ENCODE results near the gene TMCO1.
"Not testable (repeated sequence)": the region's sequence is repeated elsewhere in the genome, so short reads cannot be mapped to it uniquely, and the experiment has no call there.

Gene TMCO1

DNA sequence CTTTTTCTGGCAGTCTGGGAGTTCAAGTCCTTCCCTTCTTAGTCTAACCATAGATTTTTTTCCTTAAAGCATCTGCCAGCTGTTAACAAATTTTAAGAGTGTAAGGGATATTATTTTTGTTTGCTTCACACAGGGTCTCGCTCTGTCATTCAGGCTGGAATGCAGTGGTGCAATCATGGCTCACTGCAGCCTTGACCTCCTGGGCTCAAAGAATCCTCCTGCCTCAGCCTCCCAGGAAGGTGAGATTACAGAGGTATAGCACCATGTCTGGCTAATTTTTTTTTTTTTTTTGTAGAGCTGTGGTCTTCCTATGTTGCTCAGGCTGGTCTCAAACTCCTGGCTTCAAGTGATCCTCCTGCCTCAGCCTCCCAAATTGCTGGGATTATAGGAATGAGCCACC is 23.8 kb downstream of the TMCO1 start:
- DNase-seq: not testable (repeated sequence)

DNA sequence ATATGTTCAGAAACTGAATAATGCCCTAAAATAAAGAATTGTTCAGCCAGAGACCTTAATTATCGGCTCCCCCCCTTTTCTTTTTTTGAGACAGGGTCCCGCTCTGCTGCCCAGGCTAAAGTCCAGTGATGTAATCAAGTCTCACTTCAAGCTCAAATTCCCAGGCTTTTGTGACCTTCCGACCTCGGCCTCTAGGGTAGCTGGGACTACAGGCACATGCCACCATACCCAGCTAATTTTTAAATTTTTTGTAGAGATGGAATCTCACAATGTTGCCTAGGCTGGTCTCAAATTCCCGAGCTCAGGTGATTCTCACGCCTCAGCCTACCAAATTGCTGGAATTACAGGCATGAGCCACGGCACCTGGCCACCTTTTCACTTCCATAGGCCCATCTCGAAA is 26.5 kb downstream of the TMCO1 start:
- DNase-seq: no peak

DNA sequence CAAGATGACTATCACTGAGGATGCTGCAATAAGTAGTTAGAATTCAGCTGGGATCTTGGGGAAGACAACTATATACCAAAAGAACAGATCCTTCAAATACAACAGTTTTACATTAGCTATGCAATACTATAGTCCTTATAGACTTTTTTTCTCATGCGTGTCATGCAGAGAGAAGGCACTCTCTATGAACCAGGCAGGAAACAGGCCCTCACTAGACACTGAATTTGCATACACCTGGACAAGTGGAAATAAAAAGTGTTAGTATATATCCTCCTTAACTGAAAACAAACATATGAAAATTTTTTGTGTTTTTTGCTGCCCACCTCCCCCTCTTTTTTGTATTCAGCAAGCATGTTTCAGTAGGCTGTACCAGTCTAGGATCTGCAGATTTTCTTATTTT is 29.9 kb downstream of the TMCO1 start:
- no peak for DNase-seq

DNA sequence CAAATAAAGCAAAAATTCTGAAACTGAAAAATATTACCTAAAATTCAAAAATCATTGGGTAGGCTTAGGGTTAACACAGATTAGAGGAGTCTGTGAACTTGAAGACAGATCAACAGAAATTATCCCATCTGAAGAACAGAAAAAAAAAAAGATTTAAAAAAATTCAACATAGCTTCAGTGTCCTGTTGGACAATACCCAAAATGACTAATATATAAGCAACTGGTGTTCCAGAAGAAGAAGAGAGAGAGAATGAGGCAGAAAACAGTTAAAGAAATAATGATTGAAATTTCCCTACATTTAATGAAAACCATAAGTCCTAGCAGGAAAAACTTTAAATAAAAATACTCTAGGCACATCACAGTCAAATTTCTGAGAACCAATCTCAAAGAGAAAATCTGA is 31.5 kb downstream of the TMCO1 start:
- no peak for DNase-seq

DNA sequence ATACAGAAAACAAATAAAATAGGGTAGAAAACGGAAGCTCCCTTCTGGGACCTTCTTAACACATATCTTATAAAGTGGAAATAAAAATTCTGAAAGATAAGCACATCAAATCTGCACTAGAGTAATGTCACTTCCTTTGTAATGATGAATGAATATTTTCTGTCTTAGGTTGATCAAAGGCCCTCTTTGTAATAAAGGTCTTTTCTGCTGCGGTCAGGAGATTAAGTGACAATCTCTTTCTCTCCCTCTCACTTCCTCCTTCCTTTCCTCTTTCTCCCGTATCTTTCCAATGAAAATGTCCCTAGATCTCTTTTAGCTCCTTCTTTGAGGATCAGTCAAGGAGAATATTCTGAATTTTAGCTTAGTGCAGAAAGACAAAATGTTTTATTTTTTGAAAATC is 33.8 kb downstream of the TMCO1 start:
- no peak for DNase-seq

DNA sequence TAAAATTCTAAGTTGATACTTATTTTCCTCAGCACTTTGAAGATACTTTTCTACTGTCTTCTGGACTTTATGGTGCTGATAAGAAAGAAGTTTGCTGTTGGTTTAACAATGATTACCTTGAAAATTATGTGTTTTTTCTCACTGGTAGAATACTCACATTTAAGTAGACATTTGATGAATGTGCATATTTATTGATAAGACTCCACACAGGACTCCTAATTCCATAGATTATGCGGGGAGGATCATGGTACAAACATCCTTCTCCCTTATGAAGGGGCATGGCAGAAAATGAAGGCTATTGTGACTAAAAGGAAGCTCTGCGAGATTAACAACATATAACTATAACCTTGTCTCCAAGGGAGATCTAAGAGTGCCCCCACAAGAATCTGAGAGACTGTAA is 41.8 kb downstream of the TMCO1 start:
- no peak for DNase-seq

DNA sequence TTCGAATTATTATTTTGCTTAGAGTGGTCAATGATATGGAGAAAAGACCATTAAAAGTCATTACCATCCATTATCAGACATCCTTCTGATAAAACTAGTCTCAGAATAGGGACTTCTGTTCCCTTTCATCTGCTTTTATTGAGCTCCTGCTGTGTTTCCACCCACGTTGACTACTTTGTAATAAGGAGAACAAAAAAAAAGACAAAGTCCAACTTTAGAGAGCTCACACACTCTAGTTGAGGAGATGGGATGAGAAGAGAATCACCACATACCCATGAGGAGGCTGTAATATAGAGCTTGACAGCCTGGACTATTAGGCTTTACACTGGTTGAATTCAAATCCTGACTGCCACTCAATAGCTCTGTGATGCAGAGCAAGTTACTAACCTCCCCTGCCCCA is 42.5 kb downstream of the TMCO1 start:
- no peak for DNase-seq

DNA sequence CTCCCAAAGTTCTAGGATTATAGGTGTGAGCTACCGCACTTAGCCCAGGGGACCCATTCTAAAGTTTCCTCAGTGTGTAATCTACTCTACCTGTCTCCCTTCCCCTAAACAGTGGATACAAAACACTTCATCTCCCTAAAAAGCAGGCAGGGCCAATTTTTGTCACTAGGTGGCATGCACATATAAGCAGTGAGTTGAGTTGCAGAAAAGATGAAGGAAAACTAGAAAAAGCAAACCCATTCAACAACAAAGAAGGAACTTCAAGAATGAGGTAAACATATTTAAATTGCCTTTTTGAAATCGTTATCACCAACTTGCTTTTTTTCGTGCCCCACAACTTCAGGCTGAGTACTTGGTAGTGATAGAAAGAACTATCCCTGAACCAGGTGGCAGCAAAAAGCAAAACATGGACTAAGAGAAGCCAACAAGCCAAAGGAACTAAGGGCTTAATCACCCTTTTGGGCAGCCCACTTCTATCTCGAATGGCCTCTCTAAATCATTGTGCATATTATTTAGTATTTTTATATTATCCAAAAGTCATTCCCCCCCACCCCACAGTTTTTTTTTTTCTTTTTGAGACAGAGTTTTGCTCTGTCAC is 50.7 kb downstream of the TMCO1 start:
- DNase-seq: peak; percentile 18

DNA sequence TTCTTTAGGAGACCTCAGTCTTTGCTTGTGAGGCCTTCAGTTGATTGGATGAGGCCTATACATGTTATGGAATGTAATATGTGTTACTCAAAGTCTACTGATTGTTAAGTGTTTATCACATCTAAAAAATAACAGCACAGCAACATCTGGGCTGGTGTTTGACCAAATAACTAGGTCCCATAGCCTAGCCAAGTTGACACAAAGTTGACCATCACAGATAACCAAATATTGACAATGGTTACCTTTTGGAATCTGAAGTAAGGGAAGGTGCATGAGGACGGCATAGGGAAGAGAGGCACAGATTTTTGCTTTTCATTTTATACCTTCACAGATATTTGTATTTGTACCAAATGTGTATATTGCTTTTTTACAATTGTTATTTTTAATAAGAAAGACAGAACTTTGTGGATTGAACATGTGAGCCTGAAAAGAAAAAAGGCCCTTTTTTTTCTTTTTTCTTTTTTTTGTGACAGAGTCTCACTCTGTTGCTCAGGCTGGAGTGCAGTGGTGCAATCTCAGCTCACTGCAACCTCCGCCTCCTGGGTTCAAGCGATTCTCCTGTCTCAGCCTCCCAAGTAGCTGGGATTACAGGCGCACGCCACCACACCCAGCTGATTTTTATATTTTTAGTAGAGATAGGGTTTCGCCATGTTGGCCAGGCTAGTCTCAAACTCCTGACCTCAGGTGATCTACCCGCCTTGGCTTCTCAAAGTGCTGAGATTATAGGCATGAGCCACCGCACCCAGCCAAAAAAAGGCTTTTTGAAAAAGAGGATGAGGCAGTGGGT is 52.2 kb downstream of the TMCO1 start:
- DNase-seq: not testable (repeated sequence)

DNA sequence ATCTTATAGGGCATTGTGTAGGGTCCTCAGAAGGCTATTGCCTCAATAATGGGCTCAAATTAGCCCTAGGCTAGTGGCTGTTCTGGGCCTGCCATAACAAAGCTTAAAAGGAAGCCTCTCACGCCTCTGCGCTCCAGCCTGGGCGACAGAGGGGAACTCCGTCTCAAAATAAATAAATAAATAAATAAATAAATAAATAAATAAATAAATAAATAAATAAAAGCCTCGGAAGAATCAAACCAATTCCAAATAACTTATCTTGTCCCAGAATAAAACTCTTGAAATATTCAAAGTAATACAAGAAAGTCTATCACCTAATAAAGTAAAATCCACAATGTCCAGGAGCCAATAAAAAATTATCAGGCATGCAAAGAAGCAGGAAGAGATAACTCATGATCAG is 55.9 kb downstream of the TMCO1 start:
- no peak for DNase-seq

DNA sequence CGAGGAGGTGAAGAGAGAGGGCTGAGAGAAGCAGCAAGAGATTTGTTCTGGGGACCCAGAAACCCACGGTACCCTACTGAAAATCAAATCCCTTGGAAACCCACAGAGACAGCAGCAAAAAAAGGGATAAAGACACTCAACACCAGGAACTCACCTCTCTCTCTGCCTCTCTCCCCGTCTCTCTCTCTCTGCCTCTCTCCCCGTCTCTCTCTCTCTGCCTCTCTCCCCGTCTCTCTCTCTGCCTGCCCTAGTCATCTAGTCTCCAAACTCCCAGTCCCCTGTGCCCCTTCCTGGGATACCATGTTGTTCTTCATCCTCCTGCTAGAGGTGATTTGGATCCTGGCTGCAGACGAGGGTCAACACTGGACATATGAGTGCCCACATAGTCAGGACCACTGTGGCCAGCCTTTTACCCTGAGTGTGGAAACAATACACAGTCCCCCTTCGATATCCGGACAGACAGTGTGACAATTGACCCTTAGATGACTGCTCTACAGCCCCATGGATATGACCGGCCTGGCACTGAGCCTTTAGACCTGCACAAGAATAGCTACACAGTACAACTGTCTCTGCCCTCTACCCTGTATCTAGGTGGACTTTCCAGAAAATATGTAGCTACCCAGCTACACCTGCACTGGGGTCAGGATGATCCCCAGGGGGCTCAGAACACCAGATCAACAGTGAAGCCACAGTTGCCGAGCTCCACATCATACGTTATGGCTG is 60.5 kb downstream of the TMCO1 start:
- no peak for DNase-seq

DNA sequence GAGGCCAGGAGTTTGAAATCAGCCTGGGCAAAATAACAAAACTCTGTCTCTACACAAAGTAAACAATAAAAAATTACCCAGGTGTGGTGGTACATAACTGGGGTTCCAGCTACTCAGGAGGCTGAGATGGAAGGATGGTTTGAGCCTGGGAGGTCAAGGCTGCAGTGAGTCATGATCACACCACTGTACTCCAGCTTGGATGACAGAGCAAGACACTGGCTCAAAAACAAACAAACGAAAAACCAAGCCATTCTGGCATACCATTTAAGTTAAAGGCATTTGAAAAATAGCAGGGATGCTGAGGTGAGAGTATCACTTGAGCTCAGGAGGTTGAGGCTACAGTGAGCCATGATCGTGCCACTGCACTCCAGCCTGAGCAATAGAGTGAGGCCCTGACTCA is 65.0 kb downstream of the TMCO1 start:
- no peak for DNase-seq

DNA sequence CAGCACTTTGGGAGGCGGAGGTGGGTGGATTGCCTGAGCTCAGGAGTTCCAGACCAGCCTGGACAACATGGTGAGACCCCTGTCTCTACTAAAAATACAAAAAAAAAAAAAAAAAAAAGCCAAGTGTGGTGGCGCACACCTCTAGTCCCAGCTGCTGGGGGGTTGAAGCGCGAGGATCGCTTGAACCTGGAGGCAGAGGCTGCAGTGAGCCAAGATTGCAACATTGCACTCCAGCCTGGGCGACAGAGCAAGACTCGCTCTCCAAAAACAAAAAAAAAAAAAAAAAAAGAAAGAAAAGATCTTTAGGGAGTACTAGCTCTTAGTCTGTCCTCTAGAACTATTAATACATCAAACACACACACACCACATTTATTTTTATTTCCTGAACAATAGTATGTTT is 66.7 kb downstream of the TMCO1 start:
- not testable (repeated sequence) for DNase-seq

DNA sequence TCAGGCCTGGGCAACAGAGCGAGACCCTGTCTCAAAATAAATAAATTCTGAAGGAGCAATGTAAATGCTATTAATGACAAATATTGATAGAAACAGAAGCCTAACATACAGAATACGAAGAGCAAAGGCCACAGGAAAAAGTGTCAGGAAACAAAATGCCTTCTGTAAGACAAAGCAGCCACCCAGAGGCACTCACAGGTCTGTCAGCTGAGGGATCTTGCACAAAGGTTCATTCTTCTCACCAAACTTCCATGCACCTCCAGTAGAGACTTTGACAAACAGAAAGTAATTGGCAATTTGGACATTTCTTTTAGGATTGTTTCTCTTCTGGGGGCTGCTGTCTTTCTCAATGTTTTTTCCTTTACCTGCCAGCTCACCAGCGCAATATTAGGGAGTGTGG is 69.1 kb downstream of the TMCO1 start:
- no peak for DNase-seq

DNA sequence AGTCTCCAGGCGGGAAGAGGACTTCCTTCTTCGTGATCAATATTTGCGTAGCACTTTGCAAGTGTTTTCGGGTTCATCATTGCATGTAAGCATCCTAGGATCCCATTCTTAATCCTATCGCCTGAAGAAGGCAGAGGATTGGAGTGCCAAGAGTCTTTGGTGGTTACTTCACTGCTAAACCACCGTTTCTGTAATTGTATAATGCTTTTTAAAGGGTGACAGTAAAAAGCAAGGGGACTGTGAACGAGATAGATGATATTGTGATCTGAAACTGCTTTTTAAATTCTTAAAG is 70.0 kb downstream of the TMCO1 start:
- no peak for DNase-seq

DNA sequence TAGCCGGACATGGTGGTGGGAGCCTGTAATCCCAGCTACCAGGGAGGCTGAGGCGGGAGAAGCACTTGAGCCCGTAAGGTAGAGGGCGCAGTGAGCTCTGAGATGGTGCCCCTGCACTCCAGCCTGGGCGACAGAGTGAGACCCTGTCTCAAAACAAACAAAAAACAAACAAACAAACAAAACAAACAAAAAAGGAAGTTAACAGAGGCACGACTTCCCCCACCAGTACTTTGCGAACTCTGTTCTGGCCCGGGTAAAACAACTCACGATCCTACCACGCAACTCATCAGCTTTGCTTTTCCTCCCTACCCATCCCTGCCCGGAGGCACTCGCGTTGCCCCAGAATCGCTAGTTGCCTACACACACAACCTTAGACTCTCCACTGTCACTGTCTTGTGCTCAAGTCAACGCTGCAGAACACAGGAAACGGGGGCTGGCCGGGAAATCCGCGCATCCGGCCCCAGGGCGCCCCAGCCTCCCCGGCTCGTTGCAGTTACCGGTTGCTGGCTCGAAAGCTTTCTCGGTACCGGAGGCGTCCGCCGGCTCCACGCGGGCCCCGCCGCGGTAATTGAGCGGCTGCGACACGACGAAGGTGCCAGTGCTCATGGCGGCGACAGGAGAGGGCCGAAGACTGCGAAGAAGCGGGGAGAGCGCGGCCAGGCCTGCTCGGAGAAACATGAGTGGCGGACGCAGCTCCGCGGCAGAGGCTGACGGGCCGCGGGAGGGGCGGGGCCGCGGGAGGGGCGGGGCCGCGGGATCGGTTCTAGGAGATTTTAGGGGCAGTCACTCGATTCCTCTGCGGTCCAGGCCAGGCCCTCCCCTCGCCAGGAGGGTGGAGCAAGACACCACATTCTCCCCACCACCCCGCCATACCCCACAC is 70.5 kb downstream of the TMCO1 start, which contains the start of gene ALDH9A1:
ALDH9A1 (minus strand) TSS at position 682 of the 880 bp plus-strand sequence; CDS start at position 678, 4 bp downstream.
- peak; percentile 88 for DNase-seq

DNA sequence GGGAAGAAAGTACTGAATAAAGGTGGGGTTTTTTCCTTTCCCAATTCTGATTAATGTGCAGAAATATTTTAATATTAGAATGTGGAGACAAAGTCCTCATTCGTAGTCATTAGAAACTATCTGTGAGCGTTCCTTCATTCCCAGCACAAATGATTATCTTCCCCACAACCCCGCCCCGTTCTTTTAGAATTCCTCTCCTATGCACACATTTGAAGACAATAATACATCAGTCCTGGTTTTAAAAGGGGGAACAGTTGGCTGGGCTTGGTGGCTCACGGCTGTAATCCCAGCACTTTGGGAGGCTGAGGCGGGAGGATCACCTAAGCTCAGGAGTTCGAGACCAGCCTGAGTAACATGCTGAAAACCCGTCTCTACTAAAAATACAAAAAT is 71.2 kb downstream of the TMCO1 start:
- DNase-seq: no peak

DNA sequence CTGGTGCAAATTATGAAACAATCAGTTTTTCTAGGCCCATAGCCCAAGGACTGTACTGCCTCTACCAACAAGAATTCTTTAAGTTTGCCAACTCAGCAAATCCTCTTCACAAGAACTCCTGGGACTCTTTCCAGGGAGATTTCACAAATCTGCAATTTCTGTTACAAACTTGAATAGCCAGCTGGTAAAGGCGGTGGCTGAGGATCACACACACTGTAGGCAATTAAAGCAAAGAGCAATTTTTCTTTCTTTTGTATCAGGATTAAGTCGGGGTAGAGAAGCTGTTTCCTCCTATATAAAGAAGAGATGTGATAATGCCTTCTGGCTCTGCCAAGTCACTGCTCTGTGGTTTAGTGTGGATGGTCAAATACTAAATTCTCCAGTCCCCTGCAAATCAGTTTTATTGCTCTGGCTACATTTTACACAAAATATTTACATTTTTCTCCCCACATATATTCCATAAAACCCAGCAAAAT is 72.0 kb downstream of the TMCO1 start:
- no peak for DNase-seq

DNA sequence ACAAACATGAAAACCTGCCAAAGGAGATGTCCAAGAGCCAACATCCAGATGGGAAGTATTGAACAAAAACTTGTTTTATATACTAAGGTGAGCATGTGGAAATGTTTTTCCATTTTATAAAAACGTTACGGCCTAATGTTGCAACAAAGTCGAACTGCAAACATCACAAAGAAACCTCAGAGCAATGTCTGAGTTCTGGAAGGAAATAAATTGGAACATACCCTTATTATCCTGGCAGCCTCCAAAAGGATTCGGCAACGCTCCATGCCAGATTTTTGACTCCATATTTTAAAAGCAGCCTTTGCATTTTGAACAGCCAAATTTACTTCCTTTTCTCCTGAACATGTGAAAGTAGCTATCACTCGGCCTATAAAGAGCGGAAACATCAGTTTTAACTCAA is 73.6 kb downstream of the TMCO1 start:
- no peak for DNase-seq

DNA sequence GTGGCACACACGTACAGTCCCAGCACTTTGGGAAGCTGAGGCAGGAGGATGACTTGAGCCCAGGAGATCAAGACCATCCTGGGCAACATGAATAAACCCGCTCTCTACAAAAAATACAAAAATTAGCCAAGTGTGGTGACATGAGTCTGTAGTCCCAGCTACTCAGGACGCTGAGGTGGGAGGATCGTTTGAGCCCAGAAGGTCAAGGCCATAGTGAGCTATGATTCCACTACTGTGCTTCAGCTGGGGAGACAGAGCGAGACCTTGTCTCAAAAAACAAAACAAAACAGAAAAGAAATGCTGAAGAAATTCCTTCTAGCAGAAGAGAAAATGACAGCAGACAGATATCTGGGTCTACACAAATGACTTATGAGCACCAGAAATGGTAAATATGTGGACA is 80.6 kb downstream of the TMCO1 start:
- DNase-seq: no peak

DNA sequence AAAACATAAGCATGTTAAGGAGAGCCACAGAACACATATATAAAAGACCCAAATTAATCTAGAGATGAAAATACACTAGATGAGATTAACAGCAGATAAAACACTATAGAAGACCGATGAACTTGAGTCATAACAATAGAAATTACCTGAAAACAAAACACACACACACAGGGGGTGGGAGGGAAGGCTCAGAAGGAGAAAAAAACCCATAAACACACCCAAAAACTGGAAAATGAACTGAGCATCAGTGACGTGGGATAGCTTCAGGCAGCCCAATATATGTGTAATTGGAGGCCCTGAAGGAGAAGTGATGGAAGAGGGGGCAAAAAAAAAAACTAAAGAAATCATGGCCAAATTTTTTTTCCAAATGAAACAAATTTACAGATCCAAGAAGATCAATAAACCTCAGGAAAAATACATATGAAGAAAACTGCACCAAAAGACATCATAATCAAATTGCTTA is 81.7 kb downstream of the TMCO1 start:
- no peak for DNase-seq

DNA sequence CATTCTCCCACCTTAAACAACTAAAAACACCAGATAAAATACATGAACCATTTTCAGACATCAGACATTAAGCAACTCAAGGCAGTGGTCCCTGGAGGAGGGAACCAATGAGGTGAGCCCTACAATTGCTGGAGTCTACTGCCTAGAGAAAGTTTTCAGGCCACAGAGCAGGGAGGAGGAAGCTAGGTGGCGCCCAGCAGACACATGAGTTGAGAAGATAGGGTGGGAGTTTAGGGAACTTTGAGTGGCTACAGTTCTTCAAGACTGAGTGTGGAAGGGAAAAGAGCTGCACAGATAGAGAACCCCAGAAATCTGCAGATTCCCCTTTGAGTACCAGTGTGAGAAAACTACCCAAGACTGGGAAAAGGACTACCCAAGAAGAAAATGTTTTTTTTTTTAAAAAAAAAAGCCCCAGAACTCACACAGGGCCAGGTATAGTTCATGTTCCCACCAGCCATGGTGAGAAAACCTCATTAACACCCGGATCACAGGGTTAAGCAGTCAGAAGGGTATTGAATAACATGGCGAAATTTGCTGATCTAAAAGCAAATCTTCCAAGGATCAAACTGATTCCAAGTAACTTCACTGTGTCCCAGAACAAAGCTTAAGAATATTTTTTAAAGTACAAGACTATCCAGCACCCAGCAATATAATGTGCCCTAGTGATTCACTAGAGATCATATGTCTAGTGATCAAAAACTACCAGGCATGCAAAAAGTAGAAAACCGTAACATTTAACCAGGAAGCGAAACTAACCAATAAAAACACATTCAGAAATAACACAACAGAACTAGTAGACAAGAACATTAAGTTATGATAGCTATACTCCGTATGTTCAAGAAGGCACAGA is 82.3 kb downstream of the TMCO1 start:
- DNase-seq: no peak

Measured in stimulated activated CD4-positive, alpha-beta T cell treated with anti-CD3 and anti-CD28 coated beads, Interleukin-4, amount 100 ng/mL, for 24 hours (primary cell).